ENCODE data around the gene SPCS1.

DNA sequence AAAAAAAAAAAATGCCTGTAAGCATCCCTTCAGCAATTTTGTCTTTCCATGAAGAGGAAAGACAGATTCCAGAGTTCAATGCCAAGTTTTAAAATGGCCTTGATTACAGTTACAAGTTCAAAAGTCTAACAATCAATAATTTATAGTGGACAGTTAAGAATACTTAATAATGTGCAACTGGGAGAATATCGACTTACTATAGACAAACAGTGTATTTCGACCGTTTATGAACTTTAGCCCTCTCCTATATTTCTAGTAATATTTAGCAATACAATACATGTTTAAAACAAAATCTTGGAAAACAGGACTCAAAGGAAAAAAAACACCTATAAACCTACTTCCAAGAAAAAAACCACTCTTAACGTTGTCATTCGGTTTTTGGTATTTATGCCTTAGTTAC lies 21.7 kb upstream of the SPCS1 start:
- no peak for TF ChIP-seq POLR2A (IDR thresholded peaks at IDR 0.05)
- TF ChIP-seq, protein P1, sequence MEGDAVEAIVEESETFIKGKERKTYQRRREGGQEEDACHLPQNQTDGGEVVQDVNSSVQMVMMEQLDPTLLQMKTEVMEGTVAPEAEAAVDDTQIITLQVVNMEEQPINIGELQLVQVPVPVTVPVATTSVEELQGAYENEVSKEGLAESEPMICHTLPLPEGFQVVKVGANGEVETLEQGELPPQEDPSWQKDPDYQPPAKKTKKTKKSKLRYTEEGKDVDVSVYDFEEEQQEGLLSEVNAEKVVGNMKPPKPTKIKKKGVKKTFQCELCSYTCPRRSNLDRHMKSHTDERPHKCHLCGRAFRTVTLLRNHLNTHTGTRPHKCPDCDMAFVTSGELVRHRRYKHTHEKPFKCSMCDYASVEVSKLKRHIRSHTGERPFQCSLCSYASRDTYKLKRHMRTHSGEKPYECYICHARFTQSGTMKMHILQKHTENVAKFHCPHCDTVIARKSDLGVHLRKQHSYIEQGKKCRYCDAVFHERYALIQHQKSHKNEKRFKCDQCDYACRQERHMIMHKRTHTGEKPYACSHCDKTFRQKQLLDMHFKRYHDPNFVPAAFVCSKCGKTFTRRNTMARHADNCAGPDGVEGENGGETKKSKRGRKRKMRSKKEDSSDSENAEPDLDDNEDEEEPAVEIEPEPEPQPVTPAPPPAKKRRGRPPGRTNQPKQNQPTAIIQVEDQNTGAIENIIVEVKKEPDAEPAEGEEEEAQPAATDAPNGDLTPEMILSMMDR (IDR thresholded peaks at IDR 0.05), result no peak
